ENCODE data around the gene ABHD15.
"Not testable (repeated sequence)": the region's sequence is repeated elsewhere in the genome, so short reads cannot be mapped to it uniquely, and the experiment has no call there.

The ABHD15 gene

DNA sequence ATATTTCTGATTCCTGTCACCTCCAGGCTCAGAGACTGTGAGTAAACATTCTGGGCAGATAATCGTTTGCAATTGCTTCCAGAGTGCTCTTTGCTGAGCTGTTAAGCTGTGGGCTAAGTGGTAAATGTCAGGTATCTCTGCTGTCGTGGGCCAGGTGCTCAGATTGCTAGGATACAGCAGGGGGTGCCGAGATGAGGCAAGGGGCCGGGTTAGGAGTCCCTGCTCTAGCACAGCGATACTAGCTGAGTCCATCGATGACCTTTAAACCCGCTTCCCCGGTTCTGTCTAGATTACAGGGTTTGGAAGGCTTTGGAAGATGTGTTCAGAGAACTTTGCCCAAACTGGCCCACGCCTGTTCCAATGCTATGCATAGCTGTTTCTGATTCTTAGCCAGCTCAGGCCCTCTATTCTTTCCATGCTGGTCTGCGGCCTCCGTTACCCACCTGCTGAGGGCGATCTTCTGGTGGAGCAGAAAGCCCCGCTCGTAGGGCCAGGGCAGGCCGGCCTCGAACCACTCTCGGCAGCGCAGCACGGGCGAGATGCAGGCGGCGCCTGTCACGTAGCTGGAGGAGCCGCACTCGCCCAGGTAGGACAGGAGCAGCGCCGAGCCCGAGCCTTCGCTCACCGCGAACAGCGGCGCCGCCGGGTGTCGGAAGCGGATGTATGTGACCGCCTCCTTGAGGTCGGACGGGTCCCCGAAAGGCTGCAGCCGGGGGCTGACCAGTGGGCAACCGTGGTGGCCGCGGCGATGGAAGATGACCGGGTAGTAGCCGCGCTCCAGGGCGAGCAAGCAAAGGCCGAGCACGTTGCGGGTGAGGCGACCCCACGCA, 979 bp downstream of the ABHD15 start:
- no peaks in the 10 kb centered on the region for H3K27me3 Mint-ChIP-seq

DNA sequence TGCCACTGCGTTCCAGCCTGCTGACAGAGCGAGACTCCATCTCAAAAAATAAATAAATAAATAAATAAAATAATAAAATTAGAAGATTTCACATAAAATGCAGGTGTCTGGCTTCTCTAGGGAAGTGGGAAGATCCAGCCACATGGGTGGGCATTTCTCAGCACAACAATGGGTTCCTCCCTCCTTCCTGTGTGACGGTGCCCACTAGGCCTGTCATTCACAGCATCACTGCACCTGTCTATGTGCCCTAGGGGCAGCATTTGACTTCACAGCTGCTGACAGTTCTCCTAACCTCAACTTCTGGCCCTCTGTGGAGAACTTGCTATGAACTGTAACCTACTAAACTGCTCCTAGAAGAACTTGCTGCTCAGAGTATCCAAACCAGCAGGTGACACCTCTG, 3.0 kb downstream of the ABHD15 start:
- Mint-ChIP-seq H3K4me1 (peaks cover 42% of the 10 kb centered on the region), H3K27me3 (no peaks in the 10 kb centered on the region), H3K36me3 (ENCODE audit: insufficient read depth) (peaks cover 22% of the 10 kb centered on the region), H3K9me3 (no peaks in the 10 kb centered on the region), H3K27ac (ENCODE audit: low read depth) (no peak overlapping the region), H3K4me3 (peak overlapping the region; percentile 27)
- ATAC-seq (replicated peaks; ENCODE audit: extremely low read depth, poor library complexity, severe bottlenecking) (no peak), DNase-seq (ENCODE audit: low spot score in 2 of 2) (no peak)

More for the DNA sequence above, 979 bp downstream of the ABHD15 start:
- ATAC-seq (replicated peaks; ENCODE audit: extremely low read depth, poor library complexity, severe bottlenecking) (peak; percentile 35), DNase-seq (ENCODE audit: low spot score in 2 of 2) (peak; percentile 40 to 49)
- Mint-ChIP-seq H3K36me3 (ENCODE audit: insufficient read depth) (peaks cover 22% of the 10 kb centered on the region), H3K4me3 (peak overlapping the region; percentile 97), H3K9me3 (no peaks in the 10 kb centered on the region), H3K4me1 (peaks cover 47% of the 10 kb centered on the region), H3K27ac (ENCODE audit: low read depth) (peak overlapping the region; percentile 92)

DNA sequence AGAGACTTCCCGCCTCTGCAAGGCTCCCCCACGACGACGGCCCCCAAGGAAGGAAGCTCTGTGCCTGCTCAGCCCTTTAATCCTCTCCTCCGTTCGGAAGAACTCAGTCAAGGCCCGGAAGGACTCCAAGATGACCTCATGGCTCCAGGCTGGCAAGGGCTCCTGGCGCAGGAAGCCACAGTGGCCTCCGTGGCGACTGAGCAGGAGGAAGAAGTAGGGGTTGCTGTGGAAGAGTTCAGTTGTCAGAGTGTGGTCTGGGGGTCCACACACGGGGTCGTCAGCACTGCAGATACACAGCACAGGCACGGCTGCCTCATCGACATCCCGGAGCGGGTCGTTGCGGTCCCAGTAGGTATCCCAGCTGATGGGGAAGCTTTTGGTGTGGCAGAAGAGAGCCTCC, 4.2 kb downstream of the ABHD15 start:
- H3K4me3 Mint-ChIP-seq = peak overlapping the region; percentile 38
- H3K27ac Mint-ChIP-seq (ENCODE audit: low read depth) = peak overlapping the region; percentile 75
- ATAC-seq (replicated peaks; ENCODE audit: extremely low read depth, poor library complexity, severe bottlenecking) (no peak), DNase-seq (ENCODE audit: low spot score in 2 of 2) (no peak)
- H3K27me3 Mint-ChIP-seq = no peaks in the 10 kb centered on the region
- H3K36me3 Mint-ChIP-seq (ENCODE audit: insufficient read depth) = peaks cover 16% of the 10 kb centered on the region
- H3K4me1 Mint-ChIP-seq = peaks cover 46% of the 10 kb centered on the region
- no peaks in the 10 kb centered on the region for H3K9me3 Mint-ChIP-seq

DNA sequence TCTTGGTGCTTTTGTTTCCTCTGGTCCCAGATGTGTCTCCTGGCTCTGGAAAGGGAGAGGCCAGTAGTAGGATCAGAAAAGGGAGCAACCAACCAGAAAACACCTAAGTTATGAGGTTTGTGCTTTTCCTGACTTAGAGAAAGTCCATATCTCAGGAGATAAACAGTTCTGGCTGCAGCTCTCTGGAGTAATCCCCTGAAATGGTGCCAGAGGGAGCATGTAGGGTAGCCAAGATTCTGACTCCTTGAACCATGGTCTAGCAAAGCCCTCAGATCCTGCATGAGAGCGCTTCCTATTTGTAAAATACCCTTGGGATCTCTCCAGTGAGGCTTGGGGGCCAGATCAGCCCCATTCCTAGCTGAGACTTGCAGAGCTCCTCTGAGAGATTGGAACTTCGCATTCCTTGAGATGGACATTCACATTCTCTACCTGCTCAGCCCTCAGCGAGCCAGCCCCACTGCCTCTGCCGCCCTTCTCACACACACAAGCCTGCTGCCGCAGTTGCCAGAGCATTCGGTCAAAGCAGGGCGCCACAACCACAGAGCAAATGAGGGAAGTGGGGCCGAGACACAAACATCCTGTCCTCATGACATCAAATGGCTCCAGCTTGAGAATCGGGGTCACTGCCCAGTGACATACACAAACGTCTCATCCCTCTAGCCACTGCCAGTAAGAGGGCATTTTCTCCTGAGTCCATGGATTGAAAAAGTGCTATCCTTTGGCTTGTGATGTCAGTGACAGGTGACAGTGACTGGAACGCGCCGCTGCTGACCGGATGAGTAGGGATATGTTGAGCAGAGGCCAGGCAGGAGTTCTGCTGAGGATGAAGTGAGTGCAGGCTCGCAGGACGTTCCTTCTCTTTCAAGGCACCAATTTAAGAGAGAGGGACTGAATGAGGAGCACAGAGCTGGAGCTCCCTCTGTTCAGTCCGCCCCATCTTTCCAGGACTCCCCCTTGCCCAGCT, 5.0 kb downstream of the ABHD15 start:
- Mint-ChIP-seq H3K9me3 (no peaks in the 10 kb centered on the region), H3K4me3 (peak overlapping the region; percentile 38), H3K27me3 (no peaks in the 10 kb centered on the region), H3K36me3 (ENCODE audit: insufficient read depth) (peaks cover 17% of the 10 kb centered on the region), H3K27ac (ENCODE audit: low read depth) (peak overlapping the region; percentile 75), H3K4me1 (peaks cover 54% of the 10 kb centered on the region)
- ATAC-seq (replicated peaks; ENCODE audit: extremely low read depth, poor library complexity, severe bottlenecking) = no peak
- DNase-seq (ENCODE audit: low spot score in 2 of 2) = no peak

DNA sequence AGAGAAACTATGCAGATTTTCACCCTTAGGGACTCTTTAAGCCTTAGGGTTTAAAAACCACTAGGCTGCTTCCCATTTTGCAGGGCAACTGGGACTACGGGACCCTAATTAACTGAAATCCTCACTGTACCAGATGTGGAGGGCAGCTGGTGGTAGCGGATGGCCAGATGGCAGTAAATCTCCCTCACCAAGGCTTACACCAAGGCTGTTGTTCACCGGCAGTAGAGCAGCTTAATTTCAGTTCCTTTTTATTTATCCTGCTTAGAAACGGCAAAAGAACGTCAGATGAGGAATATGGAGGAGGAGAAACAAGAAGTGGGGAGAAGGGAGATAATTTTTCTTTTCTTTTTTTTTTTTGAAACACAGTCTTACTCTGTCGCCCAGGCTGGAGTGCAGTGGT, 6.5 kb downstream of the ABHD15 start:
- Mint-ChIP-seq H3K27me3 (no peaks in the 10 kb centered on the region), H3K4me3 (no peak overlapping the region), H3K27ac (ENCODE audit: low read depth) (peak overlapping the region; percentile 75), H3K36me3 (ENCODE audit: insufficient read depth) (peaks cover 15% of the 10 kb centered on the region), H3K4me1 (peaks cover 48% of the 10 kb centered on the region), H3K9me3 (no peaks in the 10 kb centered on the region)
- DNase-seq (ENCODE audit: low spot score in 2 of 2) (no peak), ATAC-seq (replicated peaks; ENCODE audit: extremely low read depth, poor library complexity, severe bottlenecking) (no peak)

DNA sequence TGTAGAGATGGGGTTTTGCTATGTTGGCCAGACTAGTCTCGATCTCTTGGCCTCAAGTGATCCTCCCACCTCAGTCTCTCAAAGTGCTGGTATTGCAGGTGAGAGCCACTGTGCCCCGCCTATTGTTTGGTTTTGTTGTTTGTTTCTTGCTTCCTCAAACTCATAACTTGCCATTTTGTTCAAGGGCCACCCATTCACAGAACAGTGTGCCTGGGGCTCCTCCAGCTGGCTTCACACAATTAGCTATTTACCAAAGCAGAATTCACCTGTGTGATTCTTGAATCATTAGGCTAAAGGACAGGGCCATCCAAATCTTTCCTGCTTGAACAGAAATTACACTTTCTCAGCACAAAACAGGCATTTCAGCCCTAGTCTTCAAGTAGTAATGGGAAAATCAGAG, 7.2 kb downstream of the ABHD15 start:
- no peaks in the 10 kb centered on the region for H3K27me3 Mint-ChIP-seq
- H3K9me3 Mint-ChIP-seq = no peaks in the 10 kb centered on the region
- peaks cover 48% of the 10 kb centered on the region for H3K4me1 Mint-ChIP-seq
- ATAC-seq (replicated peaks; ENCODE audit: extremely low read depth, poor library complexity, severe bottlenecking) = no peak
- no peak overlapping the region for H3K27ac Mint-ChIP-seq (ENCODE audit: low read depth)
- peaks cover 15% of the 10 kb centered on the region for H3K36me3 Mint-ChIP-seq (ENCODE audit: insufficient read depth)
- H3K4me3 Mint-ChIP-seq = no peak overlapping the region
- no peak for DNase-seq (ENCODE audit: low spot score in 2 of 2)

DNA sequence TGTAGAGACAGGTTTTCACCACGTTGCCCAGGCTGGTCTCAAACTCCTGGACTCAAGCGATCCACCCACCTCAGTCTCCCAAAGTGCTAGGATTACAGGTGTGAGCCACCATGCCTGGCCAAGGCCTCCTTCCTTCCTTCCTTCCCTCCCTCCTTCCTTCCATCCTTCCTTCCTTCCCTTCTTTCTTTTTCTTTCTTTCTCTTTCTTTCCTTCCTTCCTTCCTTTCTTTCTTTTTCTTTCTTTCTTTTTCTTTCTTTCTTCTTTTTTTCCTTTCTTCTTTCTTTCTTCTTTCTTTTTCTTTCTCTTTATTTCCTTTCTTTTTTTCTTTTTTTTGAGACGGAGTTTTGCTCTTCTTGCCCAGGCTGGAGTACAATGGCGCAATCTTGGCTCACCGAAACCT, 8.7 kb downstream of the ABHD15 start:
- DNase-seq (ENCODE audit: low spot score in 2 of 2); H3K9me3 Mint-ChIP-seq; ATAC-seq (replicated peaks; ENCODE audit: extremely low read depth, poor library complexity, severe bottlenecking); H3K27me3 Mint-ChIP-seq; H3K4me3 Mint-ChIP-seq: not testable (repeated sequence)
- Mint-ChIP-seq H3K4me1 (peaks cover 39% of the 10 kb centered on the region), H3K36me3 (ENCODE audit: insufficient read depth) (peaks cover 15% of the 10 kb centered on the region), H3K27ac (ENCODE audit: low read depth) (peak overlapping the region; percentile 83)

DNA sequence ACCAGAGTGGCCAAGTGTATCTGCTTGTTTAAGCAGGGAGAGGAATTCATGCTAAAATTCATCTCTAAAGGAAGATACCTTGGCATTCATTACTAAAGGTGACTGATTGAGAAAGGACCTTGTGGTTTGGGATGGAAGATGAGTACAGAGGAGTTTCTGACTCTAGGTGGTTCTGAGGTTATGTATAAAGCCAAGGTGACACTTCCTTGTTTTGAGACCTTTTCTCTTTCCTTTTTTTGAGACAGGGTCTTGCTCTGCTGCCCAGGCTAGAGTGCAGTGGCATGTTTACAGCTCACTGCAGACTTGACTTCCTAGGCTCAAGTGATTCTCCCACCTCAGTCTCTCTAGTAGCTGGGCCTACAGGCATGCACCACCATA, 9.1 kb downstream of the ABHD15 start:
- ATAC-seq (replicated peaks; ENCODE audit: extremely low read depth, poor library complexity, severe bottlenecking) (peak; percentile 41), DNase-seq (ENCODE audit: low spot score in 2 of 2) (no peak)
- Mint-ChIP-seq H3K27me3 (no peaks in the 10 kb centered on the region), H3K36me3 (ENCODE audit: insufficient read depth) (peaks cover 15% of the 10 kb centered on the region), H3K27ac (ENCODE audit: low read depth) (peak overlapping the region; percentile 83), H3K4me1 (peaks cover 37% of the 10 kb centered on the region), H3K4me3 (no peak overlapping the region), H3K9me3 (no peaks in the 10 kb centered on the region)

DNA sequence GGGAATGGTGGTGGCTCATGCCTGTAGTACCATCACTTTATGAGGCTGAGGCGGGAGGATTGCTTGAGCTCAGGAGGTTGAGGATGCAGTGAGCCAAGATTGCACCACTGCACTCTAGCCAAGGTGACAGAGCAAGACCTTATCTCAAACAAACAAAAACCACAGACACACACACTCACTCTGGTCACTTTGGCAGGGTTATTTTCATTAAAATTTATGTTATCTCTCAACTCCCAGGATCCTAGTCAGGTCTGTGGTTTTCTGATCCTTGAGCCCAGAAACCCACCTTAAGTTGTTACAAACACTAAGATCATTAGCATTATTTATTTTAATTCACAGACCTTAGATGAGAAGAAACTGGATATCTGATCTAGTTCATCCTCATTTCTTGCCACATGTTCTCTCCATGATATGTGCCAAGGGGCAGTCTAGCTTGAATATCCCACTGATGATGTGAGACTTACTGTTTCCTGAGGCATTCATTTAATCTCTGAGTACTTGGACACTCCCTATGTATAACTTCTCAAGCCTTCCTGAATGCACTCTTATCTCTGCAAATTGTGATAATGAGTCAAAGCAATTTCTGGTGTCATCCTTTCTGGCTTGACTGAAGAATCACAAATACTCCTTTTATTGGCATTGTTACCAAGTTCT, 9.6 kb downstream of the ABHD15 start:
- no peak for ATAC-seq (replicated peaks; ENCODE audit: extremely low read depth, poor library complexity, severe bottlenecking)
- peaks cover 11% of the 10 kb centered on the region for H3K36me3 Mint-ChIP-seq (ENCODE audit: insufficient read depth)
- H3K4me1 Mint-ChIP-seq = peaks cover 32% of the 10 kb centered on the region
- no peaks in the 10 kb centered on the region for H3K9me3 Mint-ChIP-seq
- H3K27me3 Mint-ChIP-seq = no peaks in the 10 kb centered on the region
- H3K27ac Mint-ChIP-seq (ENCODE audit: low read depth) = peak overlapping the region; percentile 83
- DNase-seq (ENCODE audit: low spot score in 2 of 2) = no peak
- no peak overlapping the region for H3K4me3 Mint-ChIP-seq

DNA sequence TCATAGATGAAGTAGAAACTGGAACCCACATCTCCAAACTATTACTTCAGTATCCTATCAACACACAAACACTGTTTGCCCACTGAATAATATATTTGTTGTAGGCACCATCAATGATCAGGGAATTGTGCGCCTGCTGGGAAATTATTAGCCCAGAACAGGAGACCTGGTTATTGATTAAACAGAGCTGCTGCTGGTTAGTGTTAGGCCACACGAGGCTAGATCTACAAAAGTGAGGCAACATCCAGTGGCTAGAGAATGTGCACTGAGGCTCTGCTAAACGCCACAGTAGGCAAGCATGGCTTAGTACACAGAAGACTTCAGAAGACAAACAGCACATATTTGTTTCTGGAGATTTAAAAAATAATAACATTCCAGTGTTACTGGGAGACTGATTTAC, 11.0 kb downstream of the ABHD15 start:
- peak overlapping the region; percentile 83 for H3K27ac Mint-ChIP-seq (ENCODE audit: low read depth)

DNA sequence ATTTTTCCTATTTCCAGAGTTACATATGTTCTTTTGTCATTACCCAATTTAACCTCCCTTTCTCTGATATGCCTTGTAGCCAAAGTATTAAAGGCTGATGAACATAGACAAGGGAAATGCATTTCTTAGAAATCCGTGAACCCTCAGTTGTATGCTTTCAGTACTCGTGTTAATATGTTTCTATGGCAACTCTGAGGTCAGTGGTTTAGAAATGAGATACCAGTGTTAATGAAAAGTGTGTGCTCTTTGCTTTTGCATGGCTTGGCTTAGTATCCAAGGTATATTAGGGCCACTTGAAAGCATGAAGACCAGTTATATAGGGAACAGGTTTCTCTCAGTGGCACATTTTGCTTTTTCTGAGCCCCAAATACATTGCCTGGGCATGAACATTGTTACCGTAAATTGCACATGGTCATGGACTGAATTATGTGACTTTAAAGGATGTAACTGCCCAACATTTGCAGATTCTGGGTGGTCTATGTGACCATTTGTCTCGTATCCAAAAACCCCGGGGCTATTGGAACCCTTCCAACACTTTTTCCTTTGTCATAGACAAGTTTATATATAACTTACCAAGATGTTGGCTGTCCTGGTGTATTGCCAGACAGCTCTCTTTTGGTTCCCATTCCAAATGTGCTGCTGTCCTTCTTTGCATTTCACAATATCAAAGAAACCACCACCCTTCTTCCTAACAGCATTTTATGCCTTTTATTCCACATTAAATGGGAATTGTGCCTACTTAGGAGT, 17.5 kb downstream of the ABHD15 start:
- Mint-ChIP-seq H3K4me1 (peaks cover 5% of the 10 kb centered on the region), H3K9me3 (no peaks in the 10 kb centered on the region), H3K4me3 (no peak overlapping the region), H3K27ac (ENCODE audit: low read depth) (no peak overlapping the region), H3K27me3 (no peaks in the 10 kb centered on the region), H3K36me3 (ENCODE audit: insufficient read depth) (peaks cover 7% of the 10 kb centered on the region)
- DNase-seq (ENCODE audit: low spot score in 2 of 2) (no peak), ATAC-seq (replicated peaks; ENCODE audit: extremely low read depth, poor library complexity, severe bottlenecking) (peak; percentile 58)

More for the DNA sequence above, 11.0 kb downstream of the ABHD15 start:
- DNase-seq (ENCODE audit: low spot score in 2 of 2) (no peak), ATAC-seq (replicated peaks; ENCODE audit: extremely low read depth, poor library complexity, severe bottlenecking) (no peak)
- Mint-ChIP-seq H3K36me3 (ENCODE audit: insufficient read depth) (peaks cover 9% of the 10 kb centered on the region), H3K27me3 (no peaks in the 10 kb centered on the region), H3K4me1 (peaks cover 25% of the 10 kb centered on the region), H3K9me3 (no peaks in the 10 kb centered on the region), H3K4me3 (no peak overlapping the region)

DNA sequence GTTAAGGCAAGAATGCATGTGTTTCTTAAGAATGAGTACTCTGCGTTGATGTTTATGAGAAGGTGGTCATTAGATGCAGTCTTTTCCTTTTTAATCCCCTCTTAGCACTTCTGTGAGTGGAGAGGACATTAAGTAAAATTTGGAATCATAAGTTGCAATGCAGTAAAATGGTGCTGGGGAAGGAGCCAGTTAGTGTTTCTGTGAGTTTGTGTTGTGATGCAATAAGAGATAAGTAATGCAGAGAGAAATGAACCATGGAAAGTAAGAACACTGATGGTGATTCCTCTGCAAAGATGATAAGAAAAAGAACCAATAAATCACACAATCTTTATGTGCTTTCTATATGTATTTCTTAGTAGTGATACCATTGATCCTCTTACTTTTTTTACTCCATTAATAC, 20.0 kb downstream of the ABHD15 start:
- Mint-ChIP-seq H3K4me1 (peaks cover 5% of the 10 kb centered on the region), H3K36me3 (ENCODE audit: insufficient read depth) (peaks cover 22% of the 10 kb centered on the region), H3K27ac (ENCODE audit: low read depth) (no peak overlapping the region), H3K4me3 (no peak overlapping the region), H3K9me3 (no peaks in the 10 kb centered on the region), H3K27me3 (no peaks in the 10 kb centered on the region)
- DNase-seq (ENCODE audit: low spot score in 2 of 2) (no peak), ATAC-seq (replicated peaks; ENCODE audit: extremely low read depth, poor library complexity, severe bottlenecking) (no peak)

Data from central memory CD8-positive, alpha-beta T cell (primary cell).